A549 (cell line): ENCODE data around the gene HHATL. TPM values are rescaled to one million over a fixed set of nuclear protein-coding genes. Genes with fewer than 3 reads are reported as not detected.

Experiments used
- ATAC-seq, 2 experiments: fragments of 200-7000 bp in 1 of 2; fragments of >200 bp in 1 of 2; cut with Nextera tagmentation in 1 of 2; cut with Tn5 transposase in 1 of 2; 3 replicates each; pipeline versions ENCODE4 v1.8.0 to v1.9.1; 2018 to 2020; ENCODE audit warnings: mild to moderate bottlenecking in 1 of 2, moderate library complexity in 1 of 2
- CTCF ChIA-PET: fragments of 300-600 bp; sonication (Branson Sonifier 250); formaldehyde crosslinking; extraction: SDS; loops from one replicate; lab custom pipeline; 2021; ENCODE audit warnings: antibody characterized with exemption, inconsistent platforms; lab: Yijun Ruan, JAX
- POLR2A ChIA-PET: fragments of 350-600 bp; formaldehyde crosslinking; extraction: SDS; loops from one replicate; lab custom pipeline; 2021; ENCODE audit warnings: antibody characterized with exemption, inconsistent platforms; lab: Yijun Ruan, JAX
- DNase-seq, 2 experiments: peaks; one replicate each; pipeline versions ENCODE4 v3.0.0 to v3.0.0-alpha.2; 2011 to 2016; ENCODE audit warnings: low read depth in 1 of 2, low spot score in 1 of 2
- FAIRE-seq: peaks from 2 replicates; lab custom pipeline; 2011; peaks lifted over from hg19 to GRCh38; lab: Jason Lieb, UNC
- H3K27ac ChIP-seq, 2 experiments: fragments of >200 bp; sonication (Bioruptor Twin); formaldehyde crosslinking; 3 replicates each; pipeline ENCODE4 v1.5.1; 2016 to 2017
- H3K4me1 ChIP-seq: fragments of >200 bp; sonication (Bioruptor Twin); formaldehyde crosslinking; 3 replicates; pipeline ENCODE4 v1.6.1; 2016
- H3K4me2 ChIP-seq: fragments of >200 bp; sonication (Bioruptor Twin); formaldehyde crosslinking; 3 replicates; pipeline ENCODE4 v1.6.1; 2016
- H3K4me3 ChIP-seq: fragments of >200 bp; sonication (Bioruptor Twin); formaldehyde crosslinking; 3 replicates; pipeline ENCODE4 v1.5.1; 2016
- H3K9me3 ChIP-seq: fragments of >200 bp; sonication (Bioruptor Twin); formaldehyde crosslinking; 3 replicates; pipeline ENCODE4 v1.6.1; 2016
- CBX2 ChIP-seq: fragments of 200-600 bp; sonication (generic); IDR thresholded peaks from 2 replicates; pipeline ENCODE4 v1.6.1; 2016; ENCODE audit warnings: low read depth, mild to moderate bottlenecking, borderline replicate concordance
- CBX8 ChIP-seq: fragments of 200-600 bp; sonication (generic); IDR thresholded peaks from 2 replicates; pipeline ENCODE4 v1.6.1; 2016
- CHD4 ChIP-seq: fragments of 200-600 bp; sonication (generic); IDR thresholded peaks from 2 replicates; pipeline ENCODE4 v1.6.1; 2016; ENCODE audit warnings: antibody characterized with exemption, mild to moderate bottlenecking, borderline replicate concordance
- EHMT2 ChIP-seq: fragments of 200-600 bp; sonication (generic); IDR thresholded peaks from 2 replicates; pipeline ENCODE4 v1.6.1; 2016; ENCODE audit warnings: antibody characterized with exemption, low read depth, mild to moderate bottlenecking, moderate library complexity
- EP300 ChIP-seq, 2 experiments: fragments of >200 bp; sonication (Bioruptor Twin); formaldehyde crosslinking; IDR thresholded peaks; 2 replicates in 1 of 2; 3 replicates in 1 of 2; pipeline ENCODE4 v1.6.1; 2016 to 2017
- FOSL2 ChIP-seq, 2 experiments: fragments of 450-650 bp in 1 of 2; fragments of >200 bp in 1 of 2; sonication (Bioruptor Twin) in 1 of 2; formaldehyde crosslinking; IDR thresholded peaks; 2 replicates each; pipeline versions ENCODE4 v1.5.0 to v1.6.1; 2016 to 2020; ENCODE audit warnings: mild to moderate bottlenecking in 1 of 2, moderate library complexity in 1 of 2
- FOXS1 ChIP-seq: fragments of 250-450 bp; sonication (Bioruptor Pico); IDR thresholded peaks from 2 replicates; pipeline ENCODE4 v1.5.0; 2020; ENCODE audit warnings: mild to moderate bottlenecking, moderate library complexity
- HDAC2 ChIP-seq: fragments of 200-600 bp; sonication (generic); IDR thresholded peaks from 2 replicates; pipeline ENCODE4 v1.6.1; 2016
- HOXB5 ChIP-seq: fragments of 250-450 bp; sonication (Bioruptor Pico); IDR thresholded peaks from 2 replicates; pipeline ENCODE4 v1.5.0; 2020; ENCODE audit warnings: mild to moderate bottlenecking, moderate library complexity
- JUNB ChIP-seq: fragments of >200 bp; sonication (Bioruptor Twin); formaldehyde crosslinking; IDR thresholded peaks from 2 replicates; pipeline ENCODE4 v1.6.1; 2016
- KDM5A ChIP-seq: fragments of 200-600 bp; sonication (generic); IDR thresholded peaks from 2 replicates; pipeline ENCODE4 v1.6.1; 2016; ENCODE audit warnings: antibody characterized with exemption, mild to moderate bottlenecking
- MAFK ChIP-seq: fragments of 450-650 bp; IDR thresholded peaks from 2 replicates; pipeline ENCODE4 v1.6.1; 2014; ENCODE audit not compliant: partially characterized antibody
- MYC ChIP-seq: IDR thresholded peaks from 2 replicates; pipeline ENCODE4 v1.6.1; 2012; ENCODE audit warnings: mild to moderate bottlenecking, inconsistent platforms, low read length, improper control_type of control experiment, borderline replicate concordance
- RAD21 ChIP-seq, 2 experiments: fragments of >200 bp in 1 of 2; sonication (Bioruptor Twin) in 1 of 2; formaldehyde crosslinking in 1 of 2; IDR thresholded peaks in 1 of 2; conservative IDR thresholded peaks in 1 of 2; 2 replicates in 1 of 2; 3 replicates in 1 of 2; pipeline ENCODE4 v1.6.1; 2012 to 2018; ENCODE audit warnings: inconsistent platforms in 1 of 2
- RARB ChIP-seq: fragments of 250-450 bp; sonication (Bioruptor Pico); IDR thresholded peaks from 2 replicates; pipeline ENCODE4 v1.8.0; 2021; ENCODE audit warnings: mild to moderate bottlenecking, moderate library complexity
- RNF2 ChIP-seq: fragments of 200-600 bp; sonication (generic); IDR thresholded peaks from 2 replicates; pipeline ENCODE4 v1.6.1; 2016; ENCODE audit warnings: low read depth, mild to moderate bottlenecking, antibody characterized with exemption, moderate library complexity, borderline replicate concordance
- TP53 ChIP-seq: fragments of 250-450 bp; sonication (Bioruptor Pico); IDR thresholded peaks from 2 replicates; pipeline ENCODE4 v1.5.0; 2021; ENCODE audit warnings: mild to moderate bottlenecking, moderate library complexity
- ZSCAN20 ChIP-seq: fragments of 250-450 bp; sonication (Bioruptor Pico); IDR thresholded peaks from 2 replicates; pipeline ENCODE4 v1.8.0; 2022; ENCODE audit warnings: mild to moderate bottlenecking, moderate library complexity
- WGBS: methylation state at CpG from one replicate; pipeline ENCODE4 v1.1.6; 2017; ENCODE audit errors: missing lambda C conversion rate; 5-methylcytosine and 5-hydroxymethylcytosine counted together
- polyA plus RNA-seq, 4 experiments: library from polyadenylated mRNA; depleted of rRNA in 3 of 4; stranded (reverse); fragments of >200 nt; fragmentation: RNase III in 1 of 4; extraction: RNeasy Plus Mini Kit Qiagen cat#74134 plus additional on column Dnase treatment in 1 of 4; gene quantifications; 2 replicates in 3 of 4; 3 replicates in 1 of 4; pipeline ENCODE4 v1.2.3, GENCODE V29; 2011 to 2017
- TF ChIP-seq, protein P1 (sequence below): IDR thresholded peaks from 2 replicates; pipeline ENCODE4 v1.6.1; 2012
- TF ChIP-seq, protein P2 (sequence below): fragments of 200-600 bp; sonication (generic); IDR thresholded peaks from 2 replicates; pipeline ENCODE4 v1.6.1; 2016; ENCODE audit warnings: antibody characterized with exemption, mild to moderate bottlenecking, moderate library complexity
- TF ChIP-seq, protein P3 (sequence below): fragments of 150-350 bp; IDR thresholded peaks from 2 replicates; pipeline ENCODE4 v1.6.1; 2014; ENCODE audit warnings: low read depth, mild to moderate bottlenecking, low read length
- TF ChIP-seq, protein P4 (sequence below): fragments of >200 bp; sonication (Bioruptor Twin); formaldehyde crosslinking; IDR thresholded peaks from 3 replicates; pipeline ENCODE4 v1.6.1; 2016

The HHATL gene
- polyA plus RNA-seq, 2 of the 4 experiments (the other 2 are of a cell fraction) = not detected

DNA sequence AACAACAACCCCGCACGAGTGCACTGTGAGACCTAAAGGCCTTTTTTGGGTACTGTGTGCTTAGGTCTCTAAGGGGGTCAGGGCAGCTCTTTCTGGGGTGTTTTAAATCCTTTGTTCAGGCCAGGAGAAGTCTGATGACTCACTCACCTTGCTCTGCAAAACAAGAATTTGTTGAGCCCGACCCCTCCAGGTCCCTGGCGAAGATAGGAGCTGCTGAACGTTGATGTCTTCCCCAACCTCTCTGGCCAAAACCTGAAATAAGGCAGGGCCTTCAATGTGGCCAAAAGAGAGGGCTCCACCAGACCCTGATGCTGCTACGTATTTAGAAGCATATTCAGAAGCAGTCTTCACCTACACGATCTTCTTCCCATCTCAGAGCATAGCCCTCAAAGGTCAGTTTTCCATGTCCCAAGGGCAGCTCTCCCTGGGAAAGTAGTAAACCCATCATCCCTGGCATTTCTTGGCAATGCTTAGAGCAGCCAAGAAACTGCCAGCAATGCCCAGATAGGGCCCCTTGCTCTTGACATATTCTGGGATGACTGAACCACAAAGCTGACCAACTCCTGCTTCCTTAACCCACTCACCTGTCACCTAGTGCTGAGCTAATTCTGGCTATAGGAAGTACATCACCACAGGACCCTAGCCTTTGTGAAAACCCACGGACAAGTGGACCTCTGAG lies 43.3 kb upstream of the HHATL start:
- no peak overlapping the region for H3K4me3 ChIP-seq
- CTCF ChIA-PET = interaction anchor here (0.7 to 7.2 kb wide), 9 partner anchors 10 to 1021 kb away, joined by 3 to 44 read pairs (median 3); no protein-coding TSS in a partner anchor
- no peak for TF ChIP-seq ZSCAN20 (CRISPR knock-in tag)
- TF ChIP-seq, protein P1, sequence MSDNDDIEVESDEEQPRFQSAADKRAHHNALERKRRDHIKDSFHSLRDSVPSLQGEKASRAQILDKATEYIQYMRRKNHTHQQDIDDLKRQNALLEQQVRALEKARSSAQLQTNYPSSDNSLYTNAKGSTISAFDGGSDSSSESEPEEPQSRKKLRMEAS = no peak
- TF ChIP-seq HDAC2 = no peak
- no peak for TF ChIP-seq HOXB5 (CRISPR knock-in tag)
- no peak for TF ChIP-seq FOSL2 (IDR thresholded peaks at IDR 0.05)
- TF ChIP-seq FOSL2 (CRISPR knock-in tag; IDR thresholded peaks at IDR 0.05) = no peak
- no peak for TF ChIP-seq CBX2
- TF ChIP-seq, protein P2, sequence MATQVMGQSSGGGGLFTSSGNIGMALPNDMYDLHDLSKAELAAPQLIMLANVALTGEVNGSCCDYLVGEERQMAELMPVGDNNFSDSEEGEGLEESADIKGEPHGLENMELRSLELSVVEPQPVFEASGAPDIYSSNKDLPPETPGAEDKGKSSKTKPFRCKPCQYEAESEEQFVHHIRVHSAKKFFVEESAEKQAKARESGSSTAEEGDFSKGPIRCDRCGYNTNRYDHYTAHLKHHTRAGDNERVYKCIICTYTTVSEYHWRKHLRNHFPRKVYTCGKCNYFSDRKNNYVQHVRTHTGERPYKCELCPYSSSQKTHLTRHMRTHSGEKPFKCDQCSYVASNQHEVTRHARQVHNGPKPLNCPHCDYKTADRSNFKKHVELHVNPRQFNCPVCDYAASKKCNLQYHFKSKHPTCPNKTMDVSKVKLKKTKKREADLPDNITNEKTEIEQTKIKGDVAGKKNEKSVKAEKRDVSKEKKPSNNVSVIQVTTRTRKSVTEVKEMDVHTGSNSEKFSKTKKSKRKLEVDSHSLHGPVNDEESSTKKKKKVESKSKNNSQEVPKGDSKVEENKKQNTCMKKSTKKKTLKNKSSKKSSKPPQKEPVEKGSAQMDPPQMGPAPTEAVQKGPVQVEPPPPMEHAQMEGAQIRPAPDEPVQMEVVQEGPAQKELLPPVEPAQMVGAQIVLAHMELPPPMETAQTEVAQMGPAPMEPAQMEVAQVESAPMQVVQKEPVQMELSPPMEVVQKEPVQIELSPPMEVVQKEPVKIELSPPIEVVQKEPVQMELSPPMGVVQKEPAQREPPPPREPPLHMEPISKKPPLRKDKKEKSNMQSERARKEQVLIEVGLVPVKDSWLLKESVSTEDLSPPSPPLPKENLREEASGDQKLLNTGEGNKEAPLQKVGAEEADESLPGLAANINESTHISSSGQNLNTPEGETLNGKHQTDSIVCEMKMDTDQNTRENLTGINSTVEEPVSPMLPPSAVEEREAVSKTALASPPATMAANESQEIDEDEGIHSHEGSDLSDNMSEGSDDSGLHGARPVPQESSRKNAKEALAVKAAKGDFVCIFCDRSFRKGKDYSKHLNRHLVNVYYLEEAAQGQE = no peak
- no peak for TF ChIP-seq JUNB
- TF ChIP-seq RARB (CRISPR knock-in tag) = no peak
- TF ChIP-seq, protein P3, sequence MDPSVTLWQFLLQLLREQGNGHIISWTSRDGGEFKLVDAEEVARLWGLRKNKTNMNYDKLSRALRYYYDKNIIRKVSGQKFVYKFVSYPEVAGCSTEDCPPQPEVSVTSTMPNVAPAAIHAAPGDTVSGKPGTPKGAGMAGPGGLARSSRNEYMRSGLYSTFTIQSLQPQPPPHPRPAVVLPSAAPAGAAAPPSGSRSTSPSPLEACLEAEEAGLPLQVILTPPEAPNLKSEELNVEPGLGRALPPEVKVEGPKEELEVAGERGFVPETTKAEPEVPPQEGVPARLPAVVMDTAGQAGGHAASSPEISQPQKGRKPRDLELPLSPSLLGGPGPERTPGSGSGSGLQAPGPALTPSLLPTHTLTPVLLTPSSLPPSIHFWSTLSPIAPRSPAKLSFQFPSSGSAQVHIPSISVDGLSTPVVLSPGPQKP = no peak
- TF ChIP-seq EP300 (IDR thresholded peaks at IDR 0.05) = no peak
- TF ChIP-seq FOXS1 = no peak
- no peak for TF ChIP-seq RNF2
- TF ChIP-seq CHD4 = no peak
- no peak for TF ChIP-seq EHMT2
- no peak for TF ChIP-seq TP53 (CRISPR knock-in tag)
- TF ChIP-seq, all 56 proteins: peak for 0
- WGBS = 69% methylated on average over 8 of the region's 8 CpGs
- Histone ChIP-seq H3K4me2 (no peak overlapping the region), H3K27ac (no peak overlapping the region), H3K9me3 (no peaks in the 10 kb centered on the region), H3K4me1 (no peaks in the 10 kb centered on the region)
- FAIRE-seq (no peak), DNase-seq (no peak), ATAC-seq (no peak)
- POLR2A ChIA-PET = no interaction called here

DNA sequence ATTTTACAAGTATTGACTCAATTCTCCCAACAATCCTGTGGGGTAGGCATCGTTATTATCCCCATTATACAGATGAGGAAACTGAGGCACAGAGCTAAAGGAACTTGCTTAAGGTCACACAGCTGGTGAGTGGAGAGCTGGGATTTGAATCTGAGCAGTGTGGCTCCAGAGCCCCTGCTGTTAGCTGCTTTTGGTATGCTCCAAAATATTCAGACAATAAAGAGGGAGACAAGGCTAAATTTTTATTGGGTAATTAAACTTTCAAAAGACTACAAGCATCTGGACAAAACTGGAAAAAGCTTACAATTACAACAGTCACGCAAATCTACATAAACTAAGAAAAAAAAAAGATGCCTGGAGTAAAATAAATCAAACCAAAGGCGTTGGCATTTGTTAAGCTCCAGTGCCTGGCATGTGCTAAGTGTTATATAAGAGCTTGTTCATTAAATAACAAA lies 42.7 kb upstream of the HHATL start:
- no peak for ATAC-seq
- no peaks in the 10 kb centered on the region for H3K9me3 ChIP-seq
- H3K4me3 ChIP-seq = no peak overlapping the region
- TF ChIP-seq MAFK (no peak), RAD21 (conservative IDR thresholded peaks at IDR 0.05 in 1 of 2, IDR thresholded peaks at IDR 0.05 in 1 of 2) (no peak), FOXS1 (no peak), CBX8 (no peak), HOXB5 (CRISPR knock-in tag) (no peak), MYC (no peak), HDAC2 (no peak), KDM5A (no peak), ZSCAN20 (CRISPR knock-in tag) (no peak)
- TF ChIP-seq, protein P4, sequence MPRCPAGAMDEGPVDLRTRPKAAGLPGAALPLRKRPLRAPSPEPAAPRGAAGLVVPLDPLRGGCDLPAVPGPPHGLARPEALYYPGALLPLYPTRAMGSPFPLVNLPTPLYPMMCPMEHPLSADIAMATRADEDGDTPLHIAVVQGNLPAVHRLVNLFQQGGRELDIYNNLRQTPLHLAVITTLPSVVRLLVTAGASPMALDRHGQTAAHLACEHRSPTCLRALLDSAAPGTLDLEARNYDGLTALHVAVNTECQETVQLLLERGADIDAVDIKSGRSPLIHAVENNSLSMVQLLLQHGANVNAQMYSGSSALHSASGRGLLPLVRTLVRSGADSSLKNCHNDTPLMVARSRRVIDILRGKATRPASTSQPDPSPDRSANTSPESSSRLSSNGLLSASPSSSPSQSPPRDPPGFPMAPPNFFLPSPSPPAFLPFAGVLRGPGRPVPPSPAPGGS = no peak
- TF ChIP-seq, all 56 proteins: peak for 0
- no peak for FAIRE-seq
- no peak for DNase-seq
- ChIA-PET CTCF (interaction anchor here (0.7 to 7.2 kb wide), 12 partner anchors 11 to 1021 kb away, joined by 3 to 44 read pairs (median 3); no protein-coding TSS in a partner anchor), POLR2A (no interaction called here)
- no peak overlapping the region for H3K27ac ChIP-seq
- H3K4me1 ChIP-seq = no peaks in the 10 kb centered on the region
- WGBS = 52% methylated on average over 3 of the region's 3 CpGs
- H3K4me2 ChIP-seq = no peak overlapping the region
